COLO829 (cell line): ENCODE results near the gene TMEM88.
"Not testable (repeated sequence)": the region's sequence is repeated elsewhere in the genome, so short reads cannot be mapped to it uniquely, and the experiment has no call there.

Experiments used
- DNase-seq: peaks from one replicate; pipeline ENCODE4 v3.0.0; 2012; ENCODE audit warnings: low spot score

TMEM88 gene

GRCh38 chr17:7856011-7856810, 1.3 kb downstream of the TMEM88 start:
- DNase-seq, result no peak

GRCh38 chr17:7856811-7857712, 2.2 kb downstream of the TMEM88 start, which contains the start of gene NAA38:
NAA38 (minus strand) TSS chr17:7857559; CDS start chr17:7857463, 96 bp downstream.
- DNase-seq, result peak; percentile 94

GRCh38 chr17:7857713-7858521, 3.1 kb downstream of the TMEM88 start, which contains the start of gene CYB5D1:
CYB5D1 (plus strand) TSS chr17:7858003; CDS start chr17:7858135, 132 bp downstream.
- DNase-seq, result peak; percentile 74

GRCh38 chr17:7858522-7858810, 3.6 kb downstream of the TMEM88 start:
- DNase-seq, result no peak

GRCh38 chr17:7859028-7859427, 4.2 kb downstream of the TMEM88 start:
- no peak for DNase-seq

- DNase-seq, result no peak
Observed at GRCh38 chr17:7862692-7863437, 8.0 kb downstream of the TMEM88 start.

- DNase-seq, result not testable (repeated sequence)
Observed at GRCh38 chr17:7864384-7864783, 9.5 kb downstream of the TMEM88 start.

GRCh38 chr17:7864995-7865650, 10.3 kb downstream of the TMEM88 start:
- DNase-seq, result no peak

GRCh38 chr17:7867881-7868329, 13.0 kb downstream of the TMEM88 start:
- DNase-seq, result no peak

- DNase-seq, result no peak
Observed at GRCh38 chr17:7873051-7873450, 18.2 kb downstream of the TMEM88 start.

- no peak for DNase-seq
Observed at GRCh38 chr17:7875804-7876370, 21.0 kb downstream of the TMEM88 start.

- no peak for DNase-seq
Observed at GRCh38 chr17:7878234-7878633, 23.4 kb downstream of the TMEM88 start.

- no peak for DNase-seq
Observed at GRCh38 chr17:7880076-7880868, 25.4 kb downstream of the TMEM88 start.

- no peak for DNase-seq
Observed at GRCh38 chr17:7881276-7882054, 26.6 kb downstream of the TMEM88 start.

GRCh38 chr17:7882068-7882467, 27.2 kb downstream of the TMEM88 start:
- no peak for DNase-seq

GRCh38 chr17:7882629-7883028, 27.8 kb downstream of the TMEM88 start:
- no peak for DNase-seq

- peak; percentile 30 for DNase-seq
Observed at GRCh38 chr17:7883781-7884386, 29.0 kb downstream of the TMEM88 start.
